ENCODE data around the gene LIN7A. TPM values are rescaled to one million over a fixed set of nuclear protein-coding genes. Genes with fewer than 3 reads are reported as not detected.

The LIN7A gene
- total RNA-seq, 1 experiment from 2014 or later: not detected

DNA sequence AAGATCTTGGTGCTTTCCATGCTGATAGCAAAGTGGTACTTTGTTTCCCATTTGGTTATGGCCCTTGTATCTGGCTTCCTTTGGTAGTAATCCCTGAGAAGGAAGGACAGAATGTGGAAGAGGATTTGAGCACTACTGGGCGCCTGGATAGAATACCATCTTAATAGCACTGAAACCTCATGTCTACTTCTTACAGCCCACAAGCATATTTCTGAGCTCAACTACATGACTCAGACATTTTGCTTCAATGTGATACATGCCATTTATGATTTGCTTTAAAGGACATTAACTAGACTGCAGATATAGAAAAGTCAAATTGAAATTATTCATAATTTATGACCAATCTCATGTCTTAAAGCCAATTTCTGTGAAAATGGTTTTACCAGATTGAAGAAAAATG is 80.4 kb downstream of the LIN7A start:
- Mint-ChIP-seq H3K36me3 (ENCODE audit: insufficient read depth, unreplicated experiment) (peaks cover 5% of the 10 kb centered on the region), H3K9me3 (ENCODE audit: unreplicated experiment) (no peaks in the 10 kb centered on the region), H3K4me3 (ENCODE audit: unreplicated experiment) (no peak overlapping the region), H3K27ac (ENCODE audit: low read depth, unreplicated experiment) (no peak overlapping the region), H3K27me3 (ENCODE audit: insufficient read depth, unreplicated experiment) (peaks cover 38% of the 10 kb centered on the region), H3K4me1 (ENCODE audit: insufficient read depth, unreplicated experiment) (no peaks in the 10 kb centered on the region)
- BruUV-seq (replicated peaks): no TSS peak
- POLR2A ChIA-PET: no interaction called here
- CTCF ChIA-PET: interaction anchor here (0.7 kb wide), 1 partner anchor 586 kb away, joined by 4 read pairs; no protein-coding TSS in a partner anchor
- intact Hi-C loops (cut with micrococcal nuclease): no loop called here
- TF ChIP-seq, protein P1, sequence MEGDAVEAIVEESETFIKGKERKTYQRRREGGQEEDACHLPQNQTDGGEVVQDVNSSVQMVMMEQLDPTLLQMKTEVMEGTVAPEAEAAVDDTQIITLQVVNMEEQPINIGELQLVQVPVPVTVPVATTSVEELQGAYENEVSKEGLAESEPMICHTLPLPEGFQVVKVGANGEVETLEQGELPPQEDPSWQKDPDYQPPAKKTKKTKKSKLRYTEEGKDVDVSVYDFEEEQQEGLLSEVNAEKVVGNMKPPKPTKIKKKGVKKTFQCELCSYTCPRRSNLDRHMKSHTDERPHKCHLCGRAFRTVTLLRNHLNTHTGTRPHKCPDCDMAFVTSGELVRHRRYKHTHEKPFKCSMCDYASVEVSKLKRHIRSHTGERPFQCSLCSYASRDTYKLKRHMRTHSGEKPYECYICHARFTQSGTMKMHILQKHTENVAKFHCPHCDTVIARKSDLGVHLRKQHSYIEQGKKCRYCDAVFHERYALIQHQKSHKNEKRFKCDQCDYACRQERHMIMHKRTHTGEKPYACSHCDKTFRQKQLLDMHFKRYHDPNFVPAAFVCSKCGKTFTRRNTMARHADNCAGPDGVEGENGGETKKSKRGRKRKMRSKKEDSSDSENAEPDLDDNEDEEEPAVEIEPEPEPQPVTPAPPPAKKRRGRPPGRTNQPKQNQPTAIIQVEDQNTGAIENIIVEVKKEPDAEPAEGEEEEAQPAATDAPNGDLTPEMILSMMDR (IDR thresholded peaks at IDR 0.05; ENCODE audit: unreplicated experiment): no peak
- DNase-seq (ENCODE audit: unreplicated experiment): no peak

DNA sequence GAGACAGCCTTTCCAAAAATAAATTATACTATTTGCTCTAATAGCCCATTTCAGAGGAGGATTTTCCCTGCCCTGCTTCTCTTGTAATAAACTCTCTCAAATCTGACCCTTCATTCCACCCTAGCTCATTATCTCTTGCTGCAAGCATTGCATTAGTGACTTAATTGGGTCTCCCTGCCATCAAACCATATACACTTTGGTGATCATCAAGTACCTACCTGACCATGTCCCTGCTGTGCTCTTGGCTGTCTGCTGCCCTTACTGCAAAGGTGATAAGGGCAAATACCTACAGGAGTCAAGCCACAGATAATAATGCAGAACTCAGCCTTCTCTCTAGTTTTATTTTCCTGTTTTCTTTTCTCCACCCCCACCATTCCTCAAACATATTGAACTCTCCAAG is 88.4 kb downstream of the LIN7A start:
- H3K4me1 Mint-ChIP-seq (ENCODE audit: insufficient read depth, unreplicated experiment): no peaks in the 10 kb centered on the region
- no peaks in the 10 kb centered on the region for H3K9me3 Mint-ChIP-seq (ENCODE audit: unreplicated experiment)
- DNase-seq (ENCODE audit: unreplicated experiment): no peak
- no peak overlapping the region for H3K4me3 Mint-ChIP-seq (ENCODE audit: unreplicated experiment)
- ChIA-PET POLR2A (no interaction called here), CTCF (no interaction called here)
- H3K27me3 Mint-ChIP-seq (ENCODE audit: insufficient read depth, unreplicated experiment): peaks cover 58% of the 10 kb centered on the region
- no TSS peak for BruUV-seq (replicated peaks)
- intact Hi-C loops (cut with micrococcal nuclease): no loop called here
- TF ChIP-seq, protein P1 (IDR thresholded peaks at IDR 0.05; ENCODE audit: unreplicated experiment): no peak
- H3K27ac Mint-ChIP-seq (ENCODE audit: low read depth, unreplicated experiment): no peak overlapping the region
- H3K36me3 Mint-ChIP-seq (ENCODE audit: insufficient read depth, unreplicated experiment): no peaks in the 10 kb centered on the region

DNA sequence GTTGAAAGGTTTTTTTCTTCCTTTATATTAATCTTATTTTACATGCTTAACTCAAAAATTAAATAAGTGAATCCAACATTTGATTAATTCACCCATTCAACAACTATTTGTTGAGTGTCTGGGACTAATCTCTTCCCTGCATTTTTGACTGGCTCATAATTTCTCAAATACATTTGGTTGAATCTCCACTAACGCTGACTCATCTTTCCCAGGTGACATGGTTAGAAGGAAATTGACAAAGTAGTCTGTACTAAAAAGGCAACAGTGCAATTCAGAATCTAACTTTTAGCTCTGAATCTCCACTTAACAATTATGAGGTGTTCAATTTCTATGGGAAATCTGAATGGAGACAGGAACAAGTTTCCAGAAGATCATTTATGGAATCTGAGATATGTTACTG is 88.9 kb downstream of the LIN7A start:
- no peak for DNase-seq (ENCODE audit: unreplicated experiment)
- no peaks in the 10 kb centered on the region for H3K4me1 Mint-ChIP-seq (ENCODE audit: insufficient read depth, unreplicated experiment)

DNA sequence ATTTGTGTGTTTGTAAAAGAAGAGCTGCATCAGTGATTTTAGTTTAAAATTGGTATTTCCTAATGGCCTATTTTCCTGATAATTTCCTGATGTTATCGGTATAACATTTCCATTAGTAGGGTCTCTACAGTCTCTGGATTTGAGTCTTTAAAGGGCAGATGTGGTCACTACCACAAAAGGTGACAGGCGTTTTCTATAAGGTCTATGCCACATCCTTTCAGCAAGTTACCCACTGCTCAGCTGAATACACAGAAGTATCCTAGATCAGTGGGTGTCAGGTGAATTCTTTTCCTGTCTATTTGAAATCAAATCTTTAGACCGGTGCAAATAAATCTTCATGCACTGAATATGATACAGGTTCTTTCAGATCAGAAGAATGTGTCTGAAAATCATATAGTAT is 90.2 kb downstream of the LIN7A start:
- ChIA-PET POLR2A (no interaction called here), CTCF (interaction anchor here (0.6 to 2.0 kb wide), 2 partner anchors 11 to 447 kb away, joined by 5 to 10 read pairs; no protein-coding TSS in a partner anchor)
- Mint-ChIP-seq H3K27me3 (ENCODE audit: insufficient read depth, unreplicated experiment) (peaks cover 51% of the 10 kb centered on the region), H3K27ac (ENCODE audit: low read depth, unreplicated experiment) (no peak overlapping the region), H3K9me3 (ENCODE audit: unreplicated experiment) (no peaks in the 10 kb centered on the region), H3K4me1 (ENCODE audit: insufficient read depth, unreplicated experiment) (no peaks in the 10 kb centered on the region), H3K4me3 (ENCODE audit: unreplicated experiment) (no peak overlapping the region), H3K36me3 (ENCODE audit: insufficient read depth, unreplicated experiment) (no peaks in the 10 kb centered on the region)
- DNase-seq (ENCODE audit: unreplicated experiment): no peak
- BruUV-seq (replicated peaks): no TSS peak
- intact Hi-C loops (cut with micrococcal nuclease): no loop called here
- TF ChIP-seq, protein P1 (IDR thresholded peaks at IDR 0.05; ENCODE audit: unreplicated experiment): no peak

More for the DNA sequence above, 88.9 kb downstream of the LIN7A start:
- H3K27me3 Mint-ChIP-seq (ENCODE audit: insufficient read depth, unreplicated experiment): peaks cover 58% of the 10 kb centered on the region
- BruUV-seq (replicated peaks): no TSS peak
- ChIA-PET CTCF (no interaction called here), POLR2A (no interaction called here)
- intact Hi-C loops (cut with micrococcal nuclease): no loop called here
- no peaks in the 10 kb centered on the region for H3K36me3 Mint-ChIP-seq (ENCODE audit: insufficient read depth, unreplicated experiment)
- no peak overlapping the region for H3K27ac Mint-ChIP-seq (ENCODE audit: low read depth, unreplicated experiment)
- TF ChIP-seq, protein P1 (IDR thresholded peaks at IDR 0.05; ENCODE audit: unreplicated experiment): no peak
- no peak overlapping the region for H3K4me3 Mint-ChIP-seq (ENCODE audit: unreplicated experiment)
- H3K9me3 Mint-ChIP-seq (ENCODE audit: unreplicated experiment): no peaks in the 10 kb centered on the region
